DND-41 (cell line): ENCODE measurements around the gene ANAPC15.

Source experiments
- CTCF ChIP-seq: IDR thresholded peaks from 2 replicates; pipeline ENCODE4 v1.5.1; 2012; ENCODE audit warnings: borderline replicate concordance, low read length, moderate library complexity, mild to moderate bottlenecking; ENCODE audit not compliant: poor library complexity, severe bottlenecking; ENCODE audit errors: extremely low read depth
- EZH2 ChIP-seq: IDR thresholded peaks from 3 replicates; pipeline ENCODE4 v1.6.1; 2012; ENCODE audit warnings: borderline replicate concordance, low read depth, mild to moderate bottlenecking, moderate library complexity, low read length, inconsistent platforms; ENCODE audit not compliant: severe bottlenecking

- TF ChIP-seq CTCF, result no peak
- no peak for TF ChIP-seq EZH2
These were observed 8.7 kb downstream of the ANAPC15 start for GRCh38 chr11:72103754-72104167.
